ENCODE measurements around the gene JAKMIP1.

DNA sequence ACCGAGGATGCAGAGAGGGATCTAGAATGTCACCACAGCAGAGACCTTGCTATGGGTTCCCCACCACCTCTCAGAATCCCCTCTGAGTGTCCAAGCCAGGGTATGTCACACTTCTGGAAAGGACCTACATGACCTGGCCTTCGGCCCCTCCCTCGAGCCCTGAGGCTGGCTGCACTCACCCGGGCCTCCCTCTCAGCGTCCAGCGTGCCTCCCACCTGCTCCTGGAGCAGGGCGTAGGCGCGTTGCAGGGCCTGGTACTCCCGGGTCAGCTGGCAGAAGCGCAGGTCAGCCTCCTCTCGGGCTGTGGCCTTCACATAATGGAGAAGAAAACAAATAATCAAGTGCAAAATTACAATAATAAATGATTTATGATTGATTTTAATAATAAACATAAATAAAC lies 138.2 kb downstream of the JAKMIP1 start:
- TF ChIP-seq, protein P1, sequence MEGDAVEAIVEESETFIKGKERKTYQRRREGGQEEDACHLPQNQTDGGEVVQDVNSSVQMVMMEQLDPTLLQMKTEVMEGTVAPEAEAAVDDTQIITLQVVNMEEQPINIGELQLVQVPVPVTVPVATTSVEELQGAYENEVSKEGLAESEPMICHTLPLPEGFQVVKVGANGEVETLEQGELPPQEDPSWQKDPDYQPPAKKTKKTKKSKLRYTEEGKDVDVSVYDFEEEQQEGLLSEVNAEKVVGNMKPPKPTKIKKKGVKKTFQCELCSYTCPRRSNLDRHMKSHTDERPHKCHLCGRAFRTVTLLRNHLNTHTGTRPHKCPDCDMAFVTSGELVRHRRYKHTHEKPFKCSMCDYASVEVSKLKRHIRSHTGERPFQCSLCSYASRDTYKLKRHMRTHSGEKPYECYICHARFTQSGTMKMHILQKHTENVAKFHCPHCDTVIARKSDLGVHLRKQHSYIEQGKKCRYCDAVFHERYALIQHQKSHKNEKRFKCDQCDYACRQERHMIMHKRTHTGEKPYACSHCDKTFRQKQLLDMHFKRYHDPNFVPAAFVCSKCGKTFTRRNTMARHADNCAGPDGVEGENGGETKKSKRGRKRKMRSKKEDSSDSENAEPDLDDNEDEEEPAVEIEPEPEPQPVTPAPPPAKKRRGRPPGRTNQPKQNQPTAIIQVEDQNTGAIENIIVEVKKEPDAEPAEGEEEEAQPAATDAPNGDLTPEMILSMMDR (IDR thresholded peaks at IDR 0.05) = no peak
- no peak for TF ChIP-seq EZH2 (IDR thresholded peaks at IDR 0.05; ENCODE audit: borderline replicate concordance, insufficient read depth, low read depth, low read length, poor library complexity, severe bottlenecking)
